HG02884 (cell line): ENCODE results near the gene EPAS1.

Source experiments
- ATAC-seq: cut with Tn5 transposase; IDR thresholded peaks from one replicate; pipeline ENCODE4 v1.9.1; 2021; ENCODE audit warnings: mild to moderate bottlenecking, moderate library complexity; ENCODE audit not compliant: unreplicated experiment

Gene EPAS1

DNA sequence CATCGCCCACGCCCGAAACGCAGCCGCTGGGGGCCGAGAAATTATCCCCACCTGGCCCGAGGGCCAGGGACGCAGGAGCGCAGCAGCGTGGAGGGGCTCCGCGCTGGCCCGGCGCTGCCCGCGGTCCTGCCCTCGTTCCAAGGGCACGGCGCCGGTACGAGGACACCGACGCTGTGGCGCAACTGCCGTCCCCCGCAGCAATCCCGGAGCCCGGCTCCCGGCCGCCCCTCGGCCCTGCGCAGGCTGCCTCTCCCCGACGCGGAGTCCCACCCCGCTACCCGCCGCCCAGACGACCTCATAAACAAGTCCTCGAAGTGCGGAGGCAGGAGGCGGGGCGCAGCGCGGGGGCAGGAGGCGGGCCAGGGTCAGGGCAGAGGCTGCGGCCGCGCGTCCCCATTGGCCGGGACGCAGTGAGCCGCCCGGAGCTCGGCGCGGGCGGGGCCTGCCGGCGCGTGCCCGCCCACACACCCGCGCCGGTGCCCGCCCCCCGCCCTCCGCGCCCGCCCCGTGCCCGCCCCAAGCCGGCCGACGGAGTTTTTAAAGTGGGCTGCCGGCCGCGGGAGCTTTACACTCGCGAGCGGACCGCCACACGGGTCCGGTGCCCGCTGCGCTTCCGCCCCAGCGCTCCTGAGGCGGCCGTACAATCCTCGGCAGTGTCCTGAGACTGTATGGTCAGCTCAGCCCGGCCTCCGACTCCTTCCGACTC lies at the start of gene EPAS1:
Gene EPAS1 (plus strand): TSS at position 568 of the 706 bp plus-strand sequence. CDS start 505 bp downstream, outside the sequence.
- peak; percentile 66 for ATAC-seq

DNA sequence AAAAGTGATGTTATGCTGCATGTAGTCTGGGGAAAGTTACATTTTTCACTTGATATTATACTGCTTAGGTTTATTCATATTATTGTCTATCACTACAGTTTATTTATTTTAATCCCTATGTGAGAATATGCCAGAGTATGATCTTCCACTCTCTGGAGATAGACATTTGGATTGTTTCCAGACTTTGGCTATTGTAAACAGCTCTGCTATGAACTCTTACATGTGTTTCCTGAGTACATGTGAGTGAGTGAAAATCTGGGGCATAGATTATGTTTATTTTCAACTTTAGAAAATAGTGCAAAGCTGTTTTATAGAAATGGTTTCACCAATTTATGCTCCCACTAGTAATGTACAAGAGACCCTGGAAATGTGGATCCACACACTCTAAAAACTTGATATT lies 49.0 kb upstream of the EPAS1 start:
- no peak for ATAC-seq

DNA sequence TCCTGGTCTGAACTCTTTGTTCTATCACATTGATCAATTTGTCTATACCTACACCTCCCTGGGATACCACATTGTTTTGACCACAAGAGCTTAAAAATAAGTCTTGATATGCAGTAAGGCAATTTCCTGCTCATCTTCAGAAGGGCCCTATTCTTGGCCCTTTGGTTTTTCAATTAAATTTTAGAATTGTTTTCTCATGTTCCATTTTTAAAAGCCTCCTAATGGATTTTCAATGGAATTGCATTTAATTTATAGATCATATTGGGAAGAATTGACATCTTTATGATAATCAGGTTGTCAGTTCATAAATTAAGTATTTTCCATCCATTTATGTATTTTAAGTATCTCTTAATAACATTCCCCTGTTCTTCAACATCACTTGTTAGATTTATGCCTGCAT lies 47.6 kb upstream of the EPAS1 start:
- no peak for ATAC-seq

DNA sequence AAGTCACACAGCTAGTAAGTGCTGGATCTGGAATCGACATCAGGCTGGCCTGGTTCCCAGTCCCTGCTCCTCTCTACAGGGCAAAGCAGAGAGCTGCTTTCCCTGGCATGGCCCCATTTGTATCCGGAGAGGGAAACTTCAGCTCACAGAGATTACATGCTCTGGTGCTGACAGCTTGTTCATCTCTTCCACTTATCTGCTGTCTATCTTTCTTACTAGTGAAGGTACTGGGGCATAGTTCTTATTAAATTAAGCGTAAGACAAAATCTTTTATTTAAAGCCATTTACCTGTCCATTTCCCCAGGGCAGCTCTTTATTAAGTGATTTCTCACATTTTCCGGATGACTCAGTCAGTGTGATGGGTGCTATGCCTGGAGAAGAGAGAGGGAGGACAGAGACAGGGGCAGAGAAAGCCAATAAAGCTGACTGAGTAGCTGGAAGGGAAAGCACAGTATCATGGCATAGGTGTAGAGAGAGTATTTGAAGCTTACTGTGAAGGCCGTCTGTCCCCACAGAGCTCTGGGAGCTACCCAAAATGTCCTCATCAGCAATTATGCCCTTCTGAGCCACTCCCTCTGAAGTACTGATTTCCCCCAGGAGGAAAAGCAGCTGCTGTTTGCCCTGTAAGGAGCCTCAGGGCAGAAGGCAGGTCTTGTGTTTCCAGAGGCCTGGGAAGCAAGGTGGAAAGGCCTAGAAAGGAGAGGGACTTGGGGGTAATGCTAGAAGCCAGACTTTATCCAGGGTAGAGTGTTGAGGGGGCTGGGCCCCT lies 44.1 kb upstream of the EPAS1 start:
- no peak for ATAC-seq

DNA sequence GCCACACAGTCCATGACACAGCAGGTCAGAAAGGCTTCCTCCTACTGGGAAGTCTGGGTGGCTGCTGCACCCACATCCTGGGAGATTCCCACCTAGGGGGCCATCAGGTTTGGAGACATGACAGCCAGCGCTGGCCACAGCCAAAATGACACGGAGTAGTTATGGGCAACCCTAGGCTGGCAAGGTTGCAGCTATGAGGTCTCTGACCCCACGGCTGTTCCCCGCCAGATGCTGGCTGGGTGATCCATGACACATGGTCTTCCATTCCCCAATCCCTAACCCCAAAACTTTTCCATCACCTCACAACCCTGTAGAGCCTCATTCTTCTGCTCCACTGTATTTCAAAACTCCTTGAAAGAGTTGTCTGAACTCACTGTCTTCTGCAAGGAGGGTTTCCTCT lies 42.7 kb upstream of the EPAS1 start:
- ATAC-seq = no peak

DNA sequence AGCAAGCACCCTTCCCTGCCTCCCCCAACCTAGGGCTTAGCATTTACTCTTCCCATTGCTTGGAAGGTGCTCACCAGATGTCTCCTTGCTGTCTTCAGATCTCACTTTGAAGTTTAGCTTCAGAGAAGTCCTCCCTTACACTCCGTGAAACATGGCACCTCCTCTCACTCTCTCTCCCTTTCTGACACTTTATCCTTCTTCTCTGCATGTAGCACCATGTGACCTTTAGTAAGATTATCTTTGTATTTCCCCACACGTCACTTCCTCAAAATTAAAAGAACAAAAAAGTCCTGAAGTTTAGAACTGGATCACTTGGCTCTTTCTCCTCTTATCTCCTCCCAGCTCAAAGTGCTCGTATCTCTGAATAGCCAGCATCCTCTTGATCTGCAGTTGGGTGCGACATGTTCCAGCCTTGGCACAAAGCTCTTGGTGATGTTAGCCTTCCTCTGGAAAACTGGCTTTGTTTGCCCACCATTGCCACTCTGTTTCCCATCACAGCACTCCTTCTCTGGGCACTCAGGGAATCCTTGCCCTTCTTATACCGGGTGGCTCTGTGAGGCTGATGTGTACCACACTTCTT lies 40.6 kb upstream of the EPAS1 start:
- no peak for ATAC-seq

DNA sequence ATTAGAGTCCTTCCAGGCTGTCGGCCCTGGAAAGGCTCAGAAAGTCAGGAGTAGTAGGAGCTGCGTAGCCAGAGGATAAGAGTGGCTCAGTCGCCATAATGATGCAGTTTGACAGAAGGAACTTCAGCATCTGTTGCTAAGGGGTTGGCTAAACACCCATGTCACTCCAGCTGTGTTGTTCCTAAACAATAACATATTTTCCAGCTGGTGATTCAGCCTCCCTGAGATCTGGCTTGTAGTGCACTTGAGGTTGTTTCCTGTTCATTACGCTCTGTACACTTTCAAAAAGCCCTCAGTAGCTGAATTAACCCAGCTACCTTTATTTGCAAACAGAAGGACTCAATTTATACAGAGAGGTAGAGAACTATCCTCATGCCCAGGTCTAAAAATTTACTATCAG lies 39.7 kb upstream of the EPAS1 start:
- ATAC-seq = no peak

DNA sequence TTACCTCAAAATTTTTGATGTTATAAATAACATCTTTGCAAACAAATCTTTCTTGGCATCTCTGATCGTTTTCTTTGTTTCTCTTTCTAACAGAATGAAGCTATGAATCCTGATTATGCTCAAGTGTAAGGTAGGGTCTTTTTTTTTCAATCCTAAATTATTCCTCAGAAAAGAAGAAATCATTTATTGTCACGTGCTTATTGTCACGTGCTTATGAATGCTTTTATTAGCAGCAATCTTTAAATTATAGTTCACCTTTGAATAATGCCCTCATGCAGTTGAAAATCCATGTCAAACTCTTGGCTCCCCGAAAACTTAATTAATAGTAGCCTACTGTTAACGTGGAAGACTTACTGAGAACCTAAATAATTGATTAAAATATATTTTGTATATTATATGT lies 39.2 kb upstream of the EPAS1 start:
- no peak for ATAC-seq

DNA sequence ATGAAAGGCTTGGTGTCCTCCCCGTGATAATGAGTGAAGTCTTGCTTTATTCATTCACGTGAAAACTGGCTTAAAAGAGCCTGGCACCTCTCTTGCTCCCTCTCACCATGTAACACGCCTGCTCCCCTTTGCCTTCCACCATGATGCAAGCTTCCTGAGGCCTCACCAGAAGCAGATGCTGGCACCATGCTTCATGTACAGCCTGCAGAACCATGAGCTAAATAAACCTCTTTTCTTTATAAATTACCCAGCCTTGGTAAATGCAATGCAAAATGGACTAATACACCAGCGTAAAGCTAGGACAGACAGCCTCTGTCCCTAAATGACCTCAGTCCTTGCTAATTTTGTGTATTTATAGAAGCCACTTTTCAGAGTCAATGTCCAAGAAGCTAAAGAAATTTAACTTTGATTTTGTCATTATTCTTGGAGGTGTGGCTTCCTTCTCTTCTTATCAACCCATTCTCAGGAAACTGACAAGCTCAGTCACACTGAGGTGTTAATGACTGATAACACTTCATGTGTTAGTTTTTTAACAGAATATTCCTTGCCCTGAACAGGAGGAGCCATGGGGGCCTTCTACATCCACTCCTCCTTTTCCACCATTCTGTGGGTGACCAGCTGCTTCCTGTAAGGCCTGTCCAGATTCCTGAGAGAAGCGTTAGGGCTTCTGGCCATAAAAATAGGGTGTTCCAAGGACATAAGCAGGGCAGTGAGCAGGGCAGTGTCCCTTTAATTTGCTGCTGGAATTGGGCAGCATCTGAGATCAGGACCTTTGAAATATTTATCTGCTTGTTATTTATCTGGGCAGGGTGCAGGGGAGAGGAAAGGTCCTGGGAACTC lies 38.0 kb upstream of the EPAS1 start:
- ATAC-seq = no peak

DNA sequence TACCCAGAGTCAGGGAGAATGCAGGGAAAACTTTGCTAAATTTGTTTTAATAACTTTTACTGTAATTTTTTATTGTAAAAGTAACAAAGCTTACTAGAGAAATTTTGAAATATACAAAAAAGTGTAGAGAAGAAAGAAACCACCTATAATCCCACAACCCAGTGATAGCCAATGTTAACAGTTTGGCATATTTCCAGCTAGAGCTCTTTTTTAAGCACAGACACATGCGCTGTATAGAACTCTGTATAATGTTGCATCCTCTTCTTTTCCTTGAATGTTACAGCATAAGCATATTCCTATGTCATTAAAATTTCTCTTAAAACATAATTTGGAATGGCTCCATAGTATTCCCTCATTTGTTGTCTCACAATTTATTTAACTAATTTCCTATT lies 37.4 kb upstream of the EPAS1 start:
- no peak for ATAC-seq

DNA sequence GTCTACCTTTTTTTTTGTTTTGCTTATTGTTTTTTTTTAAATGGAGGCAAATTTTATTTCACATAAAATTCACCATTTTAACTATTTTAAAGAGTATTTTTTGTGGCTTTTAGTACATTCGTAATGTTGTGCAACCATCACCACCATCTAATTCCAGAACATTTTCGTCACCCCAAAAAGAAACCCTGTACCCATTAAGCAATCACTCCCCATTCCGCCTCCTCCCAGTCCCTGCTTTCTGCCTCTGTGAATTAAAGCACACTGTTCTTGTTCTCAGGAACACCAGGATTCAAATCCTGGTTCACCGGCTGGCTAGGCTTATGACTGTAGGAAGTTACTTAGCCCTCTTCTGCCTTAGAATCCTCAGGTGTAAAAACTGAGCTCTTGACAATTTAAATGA lies 36.9 kb upstream of the EPAS1 start:
- no peak for ATAC-seq

DNA sequence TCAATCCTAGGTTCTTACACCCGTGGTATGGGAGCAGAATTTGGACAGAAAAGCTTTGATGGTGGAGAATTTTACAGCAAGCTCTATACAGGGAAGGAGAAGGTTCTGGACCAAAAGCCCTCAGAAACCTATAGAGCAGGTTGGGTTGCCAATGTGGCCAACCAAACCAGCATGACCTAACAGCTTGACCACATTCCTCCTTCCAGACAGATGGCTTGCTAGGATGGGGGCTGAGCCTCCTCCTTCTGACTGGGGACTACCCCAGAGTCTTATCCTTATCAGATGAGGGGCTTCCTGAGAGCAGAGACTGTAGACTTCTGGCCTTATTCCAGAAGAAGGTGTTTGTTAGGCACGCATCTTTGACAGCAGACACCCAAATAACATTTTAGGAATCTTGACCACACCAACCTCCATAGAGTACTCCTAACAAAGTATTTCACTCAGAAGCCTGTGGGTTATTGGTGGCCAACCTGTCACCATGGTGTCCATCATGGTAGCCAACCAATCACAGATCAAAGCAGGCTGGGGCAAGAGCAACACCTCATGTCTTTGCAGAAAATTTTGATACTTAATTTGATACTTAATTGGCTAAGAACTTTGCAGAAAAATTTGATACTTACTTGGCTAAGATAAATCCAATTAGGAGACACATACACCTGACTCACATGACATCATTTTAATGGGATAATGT lies 34.8 kb upstream of the EPAS1 start:
- ATAC-seq = no peak

DNA sequence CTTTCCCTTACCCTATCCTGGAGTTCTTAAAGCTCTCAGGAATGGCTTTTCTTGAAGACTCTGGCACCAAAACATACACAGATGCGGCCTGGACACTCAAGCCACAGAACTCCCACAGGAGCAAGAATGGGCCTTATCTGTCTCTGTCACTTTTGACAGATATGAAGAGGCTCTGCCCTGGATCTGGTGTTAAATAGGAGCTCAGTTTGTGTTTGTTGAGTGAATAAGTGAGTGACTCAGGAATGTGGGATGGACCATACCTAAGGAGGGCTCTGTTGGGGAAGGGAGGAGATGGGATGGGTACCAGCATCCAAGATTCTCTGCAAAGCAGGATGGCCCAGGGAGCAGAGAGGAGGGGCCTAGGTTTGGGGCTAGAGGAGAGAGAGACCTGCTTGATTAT lies 33.9 kb upstream of the EPAS1 start:
- ATAC-seq = no peak

DNA sequence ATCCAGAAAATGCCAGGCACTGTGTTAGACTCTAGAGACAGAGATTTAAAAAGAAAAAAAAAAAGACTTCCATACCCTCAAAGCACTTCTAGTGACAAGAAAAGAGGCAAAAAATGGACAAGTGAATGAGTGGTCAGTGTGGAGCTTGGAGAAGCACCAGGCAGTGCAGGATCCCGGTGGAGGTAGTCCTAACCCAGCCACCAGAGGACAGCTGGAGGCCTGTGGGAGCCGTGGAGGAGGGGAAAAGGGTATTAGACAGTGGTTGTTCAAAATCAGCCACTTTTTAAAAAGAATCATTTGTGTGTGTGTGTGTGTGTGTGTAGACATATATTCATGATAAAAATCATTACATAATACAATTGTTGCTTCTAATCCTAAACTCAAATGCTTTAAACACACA lies 32.8 kb upstream of the EPAS1 start:
- ATAC-seq = no peak

DNA sequence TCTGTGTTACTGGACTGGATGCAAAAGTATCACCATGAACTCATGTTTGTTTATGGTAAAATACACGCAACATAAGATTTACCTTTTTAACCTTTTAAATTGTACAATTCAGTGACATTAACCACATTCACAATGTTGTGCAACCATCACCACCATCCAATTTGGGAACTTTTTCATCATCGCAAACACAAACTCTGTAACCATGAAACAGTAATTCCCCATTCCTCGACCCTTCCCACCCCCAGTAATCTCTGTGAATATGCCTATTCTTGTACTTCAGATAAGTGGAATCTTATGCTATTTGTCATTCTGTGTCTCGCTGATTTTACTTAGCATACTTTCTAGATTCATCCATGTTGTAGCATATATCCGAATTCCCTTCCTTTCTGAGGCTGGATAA lies 31.1 kb upstream of the EPAS1 start:
- no peak for ATAC-seq

DNA sequence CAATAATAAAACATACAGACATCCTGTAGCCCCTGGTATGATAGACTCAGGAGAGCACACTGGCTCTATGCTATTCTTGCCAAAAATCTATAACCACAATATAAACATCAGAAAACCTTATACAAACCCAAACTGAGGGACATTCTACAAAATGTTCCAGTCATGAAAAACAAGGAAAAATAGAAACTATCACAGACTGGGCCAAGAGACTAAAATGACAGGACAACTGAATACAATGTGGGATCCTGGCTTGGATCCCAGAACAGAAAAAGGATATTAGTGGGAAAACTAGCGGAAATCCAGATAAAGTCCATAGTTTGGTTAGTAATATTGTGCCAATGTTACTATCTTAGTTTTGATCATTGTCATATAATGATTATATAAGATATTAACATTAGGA lies 29.6 kb upstream of the EPAS1 start:
- no peak for ATAC-seq

DNA sequence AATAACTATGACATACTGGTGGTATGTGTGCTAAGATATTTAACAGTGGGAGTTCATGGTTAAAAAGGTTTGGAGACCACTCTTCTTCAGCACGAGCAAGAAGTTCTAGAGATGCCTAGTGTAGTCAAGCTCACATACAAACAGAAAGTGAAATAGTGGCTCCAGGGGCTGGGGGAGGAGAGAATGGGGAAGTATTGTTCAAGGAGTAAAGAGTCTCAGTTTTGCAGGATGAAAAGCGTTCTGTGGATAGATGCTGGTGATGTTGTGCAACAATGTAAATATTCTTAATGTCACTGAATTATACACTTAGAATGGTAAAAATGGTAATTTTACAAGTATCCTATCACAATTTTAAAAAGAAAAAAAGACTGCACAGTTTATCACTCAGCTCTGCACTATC lies 29.0 kb upstream of the EPAS1 start:
- ATAC-seq = no peak

DNA sequence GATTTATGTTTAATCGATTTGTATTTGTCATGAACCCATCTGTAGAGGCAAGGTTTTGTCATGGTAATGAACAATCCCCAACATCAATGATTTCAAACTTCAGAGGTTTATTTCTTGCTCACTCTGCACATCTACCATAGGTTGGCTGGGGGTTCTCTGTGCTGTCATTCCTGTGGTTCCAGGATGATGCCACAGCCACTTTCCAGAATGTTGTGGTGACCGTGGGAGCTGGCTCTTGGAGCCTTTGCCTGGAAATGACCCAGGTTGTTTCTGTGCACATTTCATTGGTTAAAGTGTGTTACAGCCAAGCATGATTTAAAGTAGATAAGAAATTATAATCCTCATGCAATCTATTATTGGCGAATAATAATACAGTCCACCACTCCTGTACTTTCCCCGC lies 28.2 kb upstream of the EPAS1 start:
- ATAC-seq = no peak

DNA sequence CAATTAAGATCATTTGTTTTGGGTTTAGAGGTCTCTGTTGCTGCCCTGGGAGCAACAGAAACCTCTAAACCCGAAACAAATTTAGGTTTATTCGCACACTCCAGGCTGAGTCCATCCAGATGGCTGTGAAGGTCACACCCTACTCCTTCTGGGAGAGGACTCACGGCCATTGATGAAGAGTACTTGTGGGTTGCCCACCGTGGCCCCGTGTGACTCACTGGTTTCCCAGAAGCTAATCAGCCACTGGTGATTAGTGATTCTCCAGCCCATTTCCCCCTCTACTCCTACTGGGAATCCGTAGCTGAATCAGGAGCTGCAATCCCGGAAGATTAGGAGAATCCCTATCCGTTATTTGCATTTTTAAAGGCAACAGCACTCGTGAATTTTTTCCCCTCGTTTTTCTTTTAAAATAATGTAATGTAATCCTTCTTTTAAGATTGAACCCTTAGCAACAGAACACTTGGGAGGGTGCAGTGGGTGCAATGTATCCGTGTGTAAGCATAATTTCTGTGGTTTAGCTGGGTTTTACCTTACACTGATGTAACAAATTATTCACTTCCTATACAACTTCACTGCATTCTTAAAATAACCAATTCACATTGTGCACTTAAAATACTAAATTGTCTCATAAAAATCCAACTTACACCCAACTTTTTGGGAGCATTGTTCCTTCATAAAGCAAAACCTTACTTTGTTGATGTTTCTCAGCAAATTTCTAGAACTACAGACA lies 27.5 kb upstream of the EPAS1 start:
- ATAC-seq = no peak

DNA sequence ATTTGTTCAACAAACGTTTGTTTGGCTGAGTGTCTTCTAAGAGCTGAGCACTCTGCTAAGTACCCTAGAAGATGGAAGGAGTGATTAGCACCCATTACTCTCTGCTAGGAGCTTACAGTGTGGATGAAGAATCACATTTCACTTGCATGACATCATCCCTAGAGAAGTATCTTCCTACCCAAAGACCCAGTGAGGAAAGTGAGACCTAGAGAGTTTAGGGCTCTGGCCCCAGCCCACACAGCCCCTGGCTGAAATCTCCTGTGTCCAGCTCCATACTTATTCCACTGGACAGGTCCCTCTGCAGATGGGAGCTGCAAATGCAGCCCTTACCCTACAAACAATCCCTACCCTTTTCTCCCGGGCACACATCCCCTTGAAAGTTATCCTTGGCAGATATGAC lies 26.8 kb upstream of the EPAS1 start:
- no peak for ATAC-seq
